PC-9 (cell line): ENCODE results near the gene ADGRV1. TPM values are rescaled to one million over a fixed set of nuclear protein-coding genes. Genes with fewer than 3 reads are reported as not detected.

ENCODE experiments used
- BruUV-seq: library from RNA; stranded (reverse); fragments of 400-500 nt; replicated peaks from 2 replicates; lab custom pipeline; 2021; lab: Mats Ljungman, UMichigan
- CTCF ChIA-PET: fragments of 300-600 bp; sonication (Branson Sonifier 250); formaldehyde crosslinking; loops from one replicate; lab custom pipeline; 2022; ENCODE audit warnings: antibody characterized with exemption; lab: Charles Lee
- POLR2A ChIA-PET: fragments of 300-600 bp; sonication (Branson Sonifier 250); formaldehyde crosslinking; loops from one replicate; lab custom pipeline; 2022; ENCODE audit warnings: antibody characterized with exemption; ENCODE audit not compliant: unreplicated experiment; lab: Charles Lee
- DNase-seq, 2 experiments: peaks; one replicate each; pipeline versions ENCODE4 v3.0.0 to v3.0.0-alpha.2; 2015 to 2022; ENCODE audit warnings: mixed read lengths in 1 of 2
- H2AFZ ChIP-seq: fragments of 200-600 bp; sonication (generic); 2 replicates; pipeline ENCODE4 v1.8.1; 2017; ENCODE audit warnings: antibody characterized with exemption
- H3F3A ChIP-seq: fragments of 200-600 bp; sonication (generic); 2 replicates; pipeline ENCODE4 v1.8.1; 2017; ENCODE audit warnings: antibody characterized with exemption, mild to moderate bottlenecking, low read depth; ENCODE audit not compliant: insufficient read depth
- H3K27ac ChIP-seq: fragments of 200-600 bp; sonication (generic); 2 replicates; pipeline ENCODE4 v1.6.1; 2016; ENCODE audit warnings: mixed run types
- H3K27me3 ChIP-seq: fragments of 200-600 bp; sonication (generic); 2 replicates; pipeline ENCODE4 v1.6.1; 2016; ENCODE audit warnings: low read depth, mixed run types; ENCODE audit not compliant: insufficient read depth
- H3K36me3 ChIP-seq: fragments of 200-600 bp; sonication (generic); 2 replicates; pipeline ENCODE4 v1.6.1; 2016; ENCODE audit warnings: low read depth, mixed run types
- H3K4me1 ChIP-seq: fragments of 200-600 bp; sonication (generic); replicated peaks from 2 replicates; pipeline ENCODE4 v1.6.1; 2016; ENCODE audit warnings: mixed run types; ENCODE audit not compliant: insufficient read depth
- H3K4me2 ChIP-seq: fragments of 200-600 bp; sonication (generic); 2 replicates; pipeline ENCODE4 v1.6.1; 2017; ENCODE audit warnings: mixed run types
- H3K4me3 ChIP-seq: fragments of 200-600 bp; sonication (generic); 2 replicates; pipeline ENCODE4 v1.6.1; 2016; ENCODE audit warnings: mixed run types
- H3K79me2 ChIP-seq: fragments of 200-600 bp; sonication (generic); 2 replicates; pipeline ENCODE4 v1.6.1; 2017; ENCODE audit warnings: low read depth, mixed run types
- H3K9me2 ChIP-seq: fragments of 200-600 bp; sonication (generic); 2 replicates; pipeline ENCODE4 v1.8.1; 2017; ENCODE audit warnings: mild to moderate bottlenecking; ENCODE audit not compliant: insufficient read depth
- H3K9me3 ChIP-seq: fragments of 200-600 bp; sonication (generic); 2 replicates; pipeline ENCODE4 v1.8.1; 2016; ENCODE audit warnings: low read depth; ENCODE audit not compliant: insufficient read depth
- H4K20me1 ChIP-seq: fragments of 200-600 bp; sonication (generic); 2 replicates; pipeline ENCODE4 v1.8.1; 2017; ENCODE audit not compliant: insufficient read depth
- CTCF ChIP-seq: fragments of 200-600 bp; sonication (generic); conservative IDR thresholded peaks from 2 replicates; pipeline ENCODE4 v1.6.1; 2017; ENCODE audit warnings: mixed run types, antibody characterized with exemption, mild to moderate bottlenecking, moderate library complexity
- EZH2 ChIP-seq: fragments of 200-600 bp; sonication (generic); IDR thresholded peaks from 2 replicates; pipeline ENCODE4 v1.8.0; 2017; ENCODE audit warnings: antibody characterized with exemption, low read depth
- intact Hi-C: fragments of 100-400 bp; cut with micrococcal nuclease; formaldehyde crosslinking; loops from one replicate; pipeline ENCODE4 v1.10.0; 2022; ENCODE audit not compliant: unreplicated experiment
- total RNA-seq: library from RNA; stranded (reverse); gene quantifications from 2 replicates; pipeline ENCODE4 v1.2.3, GENCODE V29; 2021

Gene ADGRV1
- total RNA-seq, 1 experiment from 2014 or later = 1.0 TPM

- H3K4me2 ChIP-seq = no peak overlapping the region
These were observed 85.5 kb downstream of the ADGRV1 start for GRCh38 chr5:90644132-90644531.

GRCh38 chr5:90645024-90645610, 86.5 kb downstream of the ADGRV1 start:
- Histone ChIP-seq H4K20me1 (no peaks in the 10 kb centered on the region), H3K27me3 (no peaks in the 10 kb centered on the region), H3K27ac (no peak overlapping the region), H3K9me2 (no peaks in the 10 kb centered on the region), H3F3A (no peaks in the 10 kb centered on the region), H3K36me3 (no peaks in the 10 kb centered on the region), H3K9me3 (no peaks in the 10 kb centered on the region), H3K4me1 (no peaks in the 10 kb centered on the region), H3K4me2 (no peak overlapping the region), H2AFZ (peak overlapping the region; percentile 44; the same call in 1 of the 2 replicates), H3K4me3 (no peak overlapping the region), H3K79me2 (no peaks in the 10 kb centered on the region)
- DNase-seq = no peak
- POLR2A ChIA-PET = no interaction called here
- intact Hi-C loops = no loop called here
- TF ChIP-seq CTCF (no peak), EZH2 (no peak)
- BruUV-seq = no TSS peak
- CTCF ChIA-PET = no interaction called here

More at GRCh38 chr5:90644132-90644531, 85.5 kb downstream of the ADGRV1 start:
- POLR2A ChIA-PET = no interaction called here
- DNase-seq = no peak
- H3K36me3 ChIP-seq = no peaks in the 10 kb centered on the region
- H2AFZ ChIP-seq = no peak overlapping the region
- H3K9me2 ChIP-seq = no peaks in the 10 kb centered on the region
- no TSS peak for BruUV-seq
- H3K79me2 ChIP-seq = no peaks in the 10 kb centered on the region
- H3F3A ChIP-seq = no peaks in the 10 kb centered on the region
- no peaks in the 10 kb centered on the region for H3K9me3 ChIP-seq
- no peak for TF ChIP-seq EZH2
- no peak for TF ChIP-seq CTCF
- H3K4me1 ChIP-seq = no peaks in the 10 kb centered on the region
- H3K27me3 ChIP-seq = no peaks in the 10 kb centered on the region
- H4K20me1 ChIP-seq = no peaks in the 10 kb centered on the region
- H3K4me3 ChIP-seq = no peak overlapping the region
- H3K27ac ChIP-seq = no peak overlapping the region
- CTCF ChIA-PET = no interaction called here
- intact Hi-C loops = no loop called here

GRCh38 chr5:90650767-90651166, 92.2 kb downstream of the ADGRV1 start:
- BruUV-seq = no TSS peak
- Histone ChIP-seq H3K4me1 (no peaks in the 10 kb centered on the region), H3F3A (no peaks in the 10 kb centered on the region), H4K20me1 (no peaks in the 10 kb centered on the region), H3K79me2 (no peaks in the 10 kb centered on the region), H2AFZ (no peak overlapping the region), H3K4me3 (no peak overlapping the region), H3K27me3 (no peaks in the 10 kb centered on the region), H3K36me3 (no peaks in the 10 kb centered on the region), H3K4me2 (no peak overlapping the region), H3K9me2 (no peaks in the 10 kb centered on the region), H3K27ac (no peak overlapping the region), H3K9me3 (no peaks in the 10 kb centered on the region)
- CTCF ChIA-PET = no interaction called here
- DNase-seq = no peak
- no peak for TF ChIP-seq EZH2
- intact Hi-C loops = no loop called here
- POLR2A ChIA-PET = no interaction called here

GRCh38 chr5:90654215-90654614, 95.6 kb downstream of the ADGRV1 start:
- no peak for DNase-seq
- no peaks in the 10 kb centered on the region for H3K79me2 ChIP-seq
- no TSS peak for BruUV-seq
- H3K4me1 ChIP-seq = no peaks in the 10 kb centered on the region
- intact Hi-C loops = no loop called here
- H3K27ac ChIP-seq = no peak overlapping the region
- TF ChIP-seq CTCF = no peak
- H3K4me3 ChIP-seq = no peak overlapping the region
- H2AFZ ChIP-seq = no peak overlapping the region
- no peaks in the 10 kb centered on the region for H3K9me2 ChIP-seq
- ChIA-PET POLR2A (no interaction called here), CTCF (no interaction called here)
- H3F3A ChIP-seq = no peaks in the 10 kb centered on the region
- no peak overlapping the region for H3K4me2 ChIP-seq
- no peaks in the 10 kb centered on the region for H3K9me3 ChIP-seq
- no peaks in the 10 kb centered on the region for H3K36me3 ChIP-seq
- no peaks in the 10 kb centered on the region for H3K27me3 ChIP-seq
- no peaks in the 10 kb centered on the region for H4K20me1 ChIP-seq
